ENCODE measurements around the gene SIN3A.

DNA sequence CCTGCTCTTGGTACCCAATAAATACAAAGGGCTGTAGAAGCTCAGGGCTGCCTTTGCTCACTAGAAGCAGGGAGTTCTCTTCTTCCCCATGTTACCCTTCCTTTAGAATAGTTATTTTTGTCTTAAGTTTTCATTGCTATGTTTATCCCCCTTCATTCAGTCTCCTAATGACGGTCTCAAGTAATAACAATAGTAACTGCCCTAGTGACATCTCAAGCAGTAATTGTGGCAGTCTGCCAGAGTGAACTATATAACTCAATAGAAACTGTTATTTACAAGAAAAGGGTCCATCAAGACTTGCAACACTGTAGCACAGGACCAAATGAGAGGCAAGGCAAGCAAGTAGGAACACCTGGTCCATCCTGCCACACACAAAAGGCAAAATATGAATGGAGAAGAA is 32.5 kb upstream of the SIN3A start:
- TF ChIP-seq, protein P1, sequence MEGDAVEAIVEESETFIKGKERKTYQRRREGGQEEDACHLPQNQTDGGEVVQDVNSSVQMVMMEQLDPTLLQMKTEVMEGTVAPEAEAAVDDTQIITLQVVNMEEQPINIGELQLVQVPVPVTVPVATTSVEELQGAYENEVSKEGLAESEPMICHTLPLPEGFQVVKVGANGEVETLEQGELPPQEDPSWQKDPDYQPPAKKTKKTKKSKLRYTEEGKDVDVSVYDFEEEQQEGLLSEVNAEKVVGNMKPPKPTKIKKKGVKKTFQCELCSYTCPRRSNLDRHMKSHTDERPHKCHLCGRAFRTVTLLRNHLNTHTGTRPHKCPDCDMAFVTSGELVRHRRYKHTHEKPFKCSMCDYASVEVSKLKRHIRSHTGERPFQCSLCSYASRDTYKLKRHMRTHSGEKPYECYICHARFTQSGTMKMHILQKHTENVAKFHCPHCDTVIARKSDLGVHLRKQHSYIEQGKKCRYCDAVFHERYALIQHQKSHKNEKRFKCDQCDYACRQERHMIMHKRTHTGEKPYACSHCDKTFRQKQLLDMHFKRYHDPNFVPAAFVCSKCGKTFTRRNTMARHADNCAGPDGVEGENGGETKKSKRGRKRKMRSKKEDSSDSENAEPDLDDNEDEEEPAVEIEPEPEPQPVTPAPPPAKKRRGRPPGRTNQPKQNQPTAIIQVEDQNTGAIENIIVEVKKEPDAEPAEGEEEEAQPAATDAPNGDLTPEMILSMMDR (IDR thresholded peaks at IDR 0.05; ENCODE audit: low read depth, low read length, poor library complexity, severe bottlenecking), result no peak
- TF ChIP-seq EZH2phosphoT487 (IDR thresholded peaks at IDR 0.05; ENCODE audit: borderline replicate concordance, low read length), result no peak
